Mammary epithelial cell (primary cell): ENCODE data around the gene CFP.

Source experiments
- CTCF ChIP-seq, 2 donors: IDR thresholded peaks in 1 of 2; conservative IDR thresholded peaks in 1 of 2; 2 replicates each; pipeline ENCODE4 v1.5.1; 2011 to 2012; ENCODE audit warnings: inconsistent platforms in 2 of 2, low read length in 2 of 2, mild to moderate bottlenecking in 2 of 2, control low read depth in 1 of 2, low read depth in 1 of 2; ENCODE audit not compliant: insufficient read depth in 1 of 2; ENCODE audit errors: extremely low read depth in 1 of 2
- EZH2 ChIP-seq: IDR thresholded peaks from 2 replicates; pipeline ENCODE4 v1.6.1; 2012; ENCODE audit warnings: low read length, inconsistent platforms, borderline replicate concordance

GRCh38 chrX:47621851-47622250, 7.9 kb downstream of the CFP start:
- TF ChIP-seq CTCF (conservative IDR thresholded peaks at IDR 0.05 in 1 of 2, IDR thresholded peaks at IDR 0.05 in 1 of 2; ENCODE audit: extremely low read depth in 1 of 2, insufficient read depth in 1 of 2, low read depth in 1 of 2, low read length in 2 of 2) (no peak), EZH2 (no peak)
